ENCODE data around the gene FGD2. TPM values are rescaled to one million over a fixed set of nuclear protein-coding genes. Genes with fewer than 3 reads are reported as not detected.

The FGD2 gene
- total and polyA plus RNA-seq, 9 of the 15 experiments (the other 6 are each of a cell fraction or from before 2014, with no cell fraction given): 0.09 TPM; not detected in 8

- TF ChIP-seq, protein P1, sequence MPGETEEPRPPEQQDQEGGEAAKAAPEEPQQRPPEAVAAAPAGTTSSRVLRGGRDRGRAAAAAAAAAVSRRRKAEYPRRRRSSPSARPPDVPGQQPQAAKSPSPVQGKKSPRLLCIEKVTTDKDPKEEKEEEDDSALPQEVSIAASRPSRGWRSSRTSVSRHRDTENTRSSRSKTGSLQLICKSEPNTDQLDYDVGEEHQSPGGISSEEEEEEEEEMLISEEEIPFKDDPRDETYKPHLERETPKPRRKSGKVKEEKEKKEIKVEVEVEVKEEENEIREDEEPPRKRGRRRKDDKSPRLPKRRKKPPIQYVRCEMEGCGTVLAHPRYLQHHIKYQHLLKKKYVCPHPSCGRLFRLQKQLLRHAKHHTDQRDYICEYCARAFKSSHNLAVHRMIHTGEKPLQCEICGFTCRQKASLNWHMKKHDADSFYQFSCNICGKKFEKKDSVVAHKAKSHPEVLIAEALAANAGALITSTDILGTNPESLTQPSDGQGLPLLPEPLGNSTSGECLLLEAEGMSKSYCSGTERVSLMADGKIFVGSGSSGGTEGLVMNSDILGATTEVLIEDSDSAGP (CRISPR knock-in tag; IDR thresholded peaks at IDR 0.05): peak; percentile 73; the same call in 1 of the 2 replicates
- no peak for TF ChIP-seq ZNF239 (CRISPR knock-in tag; IDR thresholded peaks at IDR 0.05)
- 0 out of 2 replicates have a peak, but pooled peaks have one; percentile 14 for TF ChIP-seq STAT5A (IDR thresholded peaks at IDR 0.05; ENCODE audit: borderline replicate concordance, low read length)
- TF ChIP-seq ARHGAP35 (IDR thresholded peaks at IDR 0.05; ENCODE audit: partially characterized antibody): no peak
- TF ChIP-seq MAFK (IDR thresholded peaks at IDR 0.05; ENCODE audit: low read length): 0 out of 2 replicates have a peak, but pooled peaks have one; percentile 3
- TF ChIP-seq XRCC5 (IDR thresholded peaks at IDR 0.05; ENCODE audit: low read depth, low read length): peak; percentile 48; the same call in 1 of the 2 replicates
- TF ChIP-seq KDM5B (IDR thresholded peaks at IDR 0.05; ENCODE audit: insufficient replicate concordance, low read depth, low read length): no peak
- TF ChIP-seq, protein P2, sequence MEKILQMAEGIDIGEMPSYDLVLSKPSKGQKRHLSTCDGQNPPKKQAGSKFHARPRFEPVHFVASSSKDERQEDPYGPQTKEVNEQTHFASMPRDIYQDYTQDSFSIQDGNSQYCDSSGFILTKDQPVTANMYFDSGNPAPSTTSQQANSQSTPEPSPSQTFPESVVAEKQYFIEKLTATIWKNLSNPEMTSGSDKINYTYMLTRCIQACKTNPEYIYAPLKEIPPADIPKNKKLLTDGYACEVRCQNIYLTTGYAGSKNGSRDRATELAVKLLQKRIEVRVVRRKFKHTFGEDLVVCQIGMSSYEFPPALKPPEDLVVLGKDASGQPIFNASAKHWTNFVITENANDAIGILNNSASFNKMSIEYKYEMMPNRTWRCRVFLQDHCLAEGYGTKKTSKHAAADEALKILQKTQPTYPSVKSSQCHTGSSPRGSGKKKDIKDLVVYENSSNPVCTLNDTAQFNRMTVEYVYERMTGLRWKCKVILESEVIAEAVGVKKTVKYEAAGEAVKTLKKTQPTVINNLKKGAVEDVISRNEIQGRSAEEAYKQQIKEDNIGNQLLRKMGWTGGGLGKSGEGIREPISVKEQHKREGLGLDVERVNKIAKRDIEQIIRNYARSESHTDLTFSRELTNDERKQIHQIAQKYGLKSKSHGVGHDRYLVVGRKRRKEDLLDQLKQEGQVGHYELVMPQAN (IDR thresholded peaks at IDR 0.05; ENCODE audit: borderline replicate concordance): peak; percentile 67; the same call in 1 of the 2 replicates
- 0 out of 2 replicates have a peak, but pooled peaks have one; percentile 38 for TF ChIP-seq ZC3H8 (IDR thresholded peaks at IDR 0.05)
- no peak for TF ChIP-seq ZNF518B (CRISPR knock-in tag; IDR thresholded peaks at IDR 0.05)
- TF ChIP-seq HES1 (IDR thresholded peaks at IDR 0.05; ENCODE audit: low read depth): no peak
- no peak for TF ChIP-seq NCOA6 (IDR thresholded peaks at IDR 0.05)
- TF ChIP-seq BHLHE40 (IDR thresholded peaks at IDR 0.05; ENCODE audit: low read length): peak; percentile 99
- no peak for TF ChIP-seq SNRNP70 (optimal IDR thresholded peaks at IDR 0.05; ENCODE audit: low read depth, low read length)
- TF ChIP-seq MYBL2 (IDR thresholded peaks at IDR 0.05; ENCODE audit: low read depth): no peak
- TF ChIP-seq MYBL2 (CRISPR knock-in tag; IDR thresholded peaks at IDR 0.05; ENCODE audit: borderline replicate concordance): no peak
- TF ChIP-seq DACH1 (IDR thresholded peaks at IDR 0.05; ENCODE audit: partially characterized antibody): peak; percentile 64
Measured at GRCh38 chr6:37051138-37052026, 45.9 kb downstream of the FGD2 start (continued).
